ENCODE results near the gene ZNF598.

The ZNF598 gene

DNA sequence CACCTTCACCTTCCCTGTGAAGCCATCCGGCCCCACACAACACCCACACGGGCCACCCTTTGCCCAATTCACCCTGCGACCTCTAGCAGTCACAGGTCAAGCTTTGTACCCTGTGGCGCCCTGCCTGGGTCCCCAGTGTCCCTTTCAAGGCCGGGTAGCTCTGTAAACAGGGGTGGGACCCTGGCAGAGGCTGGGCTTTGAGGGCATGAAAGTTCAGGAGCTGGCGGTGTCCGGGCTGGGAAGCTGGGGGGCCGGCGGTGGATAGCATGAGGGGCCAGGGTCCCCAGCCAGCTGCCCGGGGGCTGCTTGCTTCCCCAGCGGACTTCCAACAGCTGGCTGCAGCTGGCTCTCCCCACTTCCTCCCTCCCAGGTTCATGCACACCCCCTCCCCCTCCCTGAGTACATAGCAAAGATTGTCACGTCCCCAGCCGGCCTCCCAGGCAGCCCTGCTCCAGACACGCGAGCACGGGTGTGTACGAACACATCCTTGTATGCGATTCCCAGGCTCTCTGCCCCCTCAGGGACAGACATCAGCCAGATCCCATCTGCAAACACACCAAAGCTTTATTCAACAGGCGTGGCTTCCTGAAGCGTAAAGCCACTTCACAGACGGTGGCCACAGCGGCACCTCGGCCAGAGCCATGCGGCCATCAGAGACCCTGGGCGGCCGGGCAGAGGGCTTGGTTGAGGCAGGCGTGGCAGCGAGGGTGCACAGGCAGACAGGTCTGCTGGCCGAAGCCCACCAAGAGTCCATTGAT, 29.8 kb upstream of the ZNF598 start:
- H3K27me3 ChIP-seq (ENCODE audit: insufficient read depth, low read length, poor library complexity): no peaks in the 10 kb centered on the region
- no peaks in the 10 kb centered on the region for H3K9me3 ChIP-seq (ENCODE audit: insufficient read depth, low read length, severe bottlenecking)
- H2AFZ ChIP-seq (ENCODE audit: low read depth, low read length): no peak overlapping the region
- no peaks in the 10 kb centered on the region for H3K4me1 ChIP-seq (ENCODE audit: insufficient read depth, low read length)
- peaks cover 14% of the 10 kb centered on the region for H3K36me3 ChIP-seq (ENCODE audit: insufficient read depth, low read length)
- no peak overlapping the region for H3K9ac ChIP-seq (ENCODE audit: low read depth, low read length)
- ATAC-seq (ENCODE audit: insufficient read depth, low read depth) (no peak), DNase-seq (no peak)
- 0 out of 2 replicates have a peak, but pooled peaks cover 2% of the 10 kb centered on the region for H4K20me1 ChIP-seq (ENCODE audit: insufficient read depth, low read length)
- H3K27ac ChIP-seq (ENCODE audit: low read length): no peak overlapping the region
- no peak overlapping the region for H3K4me2 ChIP-seq (ENCODE audit: insufficient read depth, low read length)
- no peak overlapping the region for H3K4me3 ChIP-seq (ENCODE audit: low read depth in 1 of 2, low read length in 2 of 2)
- no peaks in the 10 kb centered on the region for H3K79me2 ChIP-seq (ENCODE audit: insufficient read depth, low read length)
- no peak for TF ChIP-seq EZH2 (IDR thresholded peaks at IDR 0.05; ENCODE audit: borderline replicate concordance, low read depth, low read length, severe bottlenecking)
- TF ChIP-seq, protein P1, sequence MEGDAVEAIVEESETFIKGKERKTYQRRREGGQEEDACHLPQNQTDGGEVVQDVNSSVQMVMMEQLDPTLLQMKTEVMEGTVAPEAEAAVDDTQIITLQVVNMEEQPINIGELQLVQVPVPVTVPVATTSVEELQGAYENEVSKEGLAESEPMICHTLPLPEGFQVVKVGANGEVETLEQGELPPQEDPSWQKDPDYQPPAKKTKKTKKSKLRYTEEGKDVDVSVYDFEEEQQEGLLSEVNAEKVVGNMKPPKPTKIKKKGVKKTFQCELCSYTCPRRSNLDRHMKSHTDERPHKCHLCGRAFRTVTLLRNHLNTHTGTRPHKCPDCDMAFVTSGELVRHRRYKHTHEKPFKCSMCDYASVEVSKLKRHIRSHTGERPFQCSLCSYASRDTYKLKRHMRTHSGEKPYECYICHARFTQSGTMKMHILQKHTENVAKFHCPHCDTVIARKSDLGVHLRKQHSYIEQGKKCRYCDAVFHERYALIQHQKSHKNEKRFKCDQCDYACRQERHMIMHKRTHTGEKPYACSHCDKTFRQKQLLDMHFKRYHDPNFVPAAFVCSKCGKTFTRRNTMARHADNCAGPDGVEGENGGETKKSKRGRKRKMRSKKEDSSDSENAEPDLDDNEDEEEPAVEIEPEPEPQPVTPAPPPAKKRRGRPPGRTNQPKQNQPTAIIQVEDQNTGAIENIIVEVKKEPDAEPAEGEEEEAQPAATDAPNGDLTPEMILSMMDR (IDR thresholded peaks at IDR 0.05; ENCODE audit: borderline replicate concordance, extremely low read depth, low read length, poor library complexity, severe bottlenecking): no peak

DNA sequence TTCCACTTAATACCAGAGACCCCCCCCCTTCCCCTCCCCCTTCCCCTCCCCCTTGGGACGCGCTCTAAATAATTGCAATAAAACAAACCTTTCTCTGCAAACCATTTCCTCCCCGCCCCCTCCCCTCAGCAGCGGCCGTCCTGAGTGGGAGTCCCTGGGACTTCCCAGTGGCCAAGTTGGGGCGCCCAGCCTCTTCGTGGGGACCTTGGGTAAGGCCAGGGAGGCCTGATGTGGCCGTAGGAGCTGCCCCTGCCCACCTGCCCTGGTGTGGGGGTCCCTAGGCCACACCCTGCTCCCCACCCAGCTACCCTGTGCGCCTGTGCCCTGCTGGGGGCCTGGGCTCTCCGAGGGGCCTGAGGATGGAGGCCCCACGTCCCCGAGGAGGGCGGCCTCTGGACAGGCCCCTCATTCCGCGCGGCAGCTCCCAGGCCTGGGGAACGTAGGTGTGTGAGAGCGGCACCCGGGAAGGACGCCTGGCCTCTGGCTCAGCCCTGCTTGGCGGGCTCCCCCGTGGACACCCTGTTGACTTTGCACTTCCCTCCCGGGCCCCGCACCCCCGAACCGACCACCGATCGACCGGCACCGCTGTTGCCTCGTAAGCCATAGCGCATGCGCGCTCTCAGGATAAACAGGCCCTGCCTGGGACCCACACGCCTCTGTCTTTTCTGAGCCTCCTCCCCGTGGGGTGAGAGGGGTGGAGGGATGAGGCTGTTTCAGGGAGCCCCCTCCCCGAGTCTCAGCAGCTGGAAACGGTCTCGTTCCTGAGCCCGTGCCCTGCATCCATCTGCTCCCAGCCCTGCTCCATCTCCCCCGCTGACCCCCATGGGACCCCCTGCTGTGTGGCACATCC, 29.0 kb upstream of the ZNF598 start:
- Histone ChIP-seq H3K9ac (ENCODE audit: low read depth, low read length) (no peak overlapping the region), H4K20me1 (ENCODE audit: insufficient read depth, low read length) (0 out of 2 replicates have a peak, but pooled peaks cover 2% of the 10 kb centered on the region), H3K36me3 (ENCODE audit: insufficient read depth, low read length) (peaks cover 7% of the 10 kb centered on the region), H3K4me1 (ENCODE audit: insufficient read depth, low read length) (no peaks in the 10 kb centered on the region), H3K27ac (ENCODE audit: low read length) (no peak overlapping the region), H3K79me2 (ENCODE audit: insufficient read depth, low read length) (no peaks in the 10 kb centered on the region), H3K27me3 (ENCODE audit: insufficient read depth, low read length, poor library complexity) (no peaks in the 10 kb centered on the region), H3K9me3 (ENCODE audit: insufficient read depth, low read length, severe bottlenecking) (no peaks in the 10 kb centered on the region), H3K4me2 (ENCODE audit: insufficient read depth, low read length) (no peak overlapping the region), H3K4me3 (ENCODE audit: low read depth in 1 of 2, low read length in 2 of 2) (no peak overlapping the region), H2AFZ (ENCODE audit: low read depth, low read length) (no peak overlapping the region)
- TF ChIP-seq, protein P1 (IDR thresholded peaks at IDR 0.05; ENCODE audit: borderline replicate concordance, extremely low read depth, low read length, poor library complexity, severe bottlenecking): no peak
- TF ChIP-seq EZH2 (IDR thresholded peaks at IDR 0.05; ENCODE audit: borderline replicate concordance, low read depth, low read length, severe bottlenecking): no peak
- no peak for DNase-seq
- no peak for ATAC-seq (ENCODE audit: insufficient read depth, low read depth)

DNA sequence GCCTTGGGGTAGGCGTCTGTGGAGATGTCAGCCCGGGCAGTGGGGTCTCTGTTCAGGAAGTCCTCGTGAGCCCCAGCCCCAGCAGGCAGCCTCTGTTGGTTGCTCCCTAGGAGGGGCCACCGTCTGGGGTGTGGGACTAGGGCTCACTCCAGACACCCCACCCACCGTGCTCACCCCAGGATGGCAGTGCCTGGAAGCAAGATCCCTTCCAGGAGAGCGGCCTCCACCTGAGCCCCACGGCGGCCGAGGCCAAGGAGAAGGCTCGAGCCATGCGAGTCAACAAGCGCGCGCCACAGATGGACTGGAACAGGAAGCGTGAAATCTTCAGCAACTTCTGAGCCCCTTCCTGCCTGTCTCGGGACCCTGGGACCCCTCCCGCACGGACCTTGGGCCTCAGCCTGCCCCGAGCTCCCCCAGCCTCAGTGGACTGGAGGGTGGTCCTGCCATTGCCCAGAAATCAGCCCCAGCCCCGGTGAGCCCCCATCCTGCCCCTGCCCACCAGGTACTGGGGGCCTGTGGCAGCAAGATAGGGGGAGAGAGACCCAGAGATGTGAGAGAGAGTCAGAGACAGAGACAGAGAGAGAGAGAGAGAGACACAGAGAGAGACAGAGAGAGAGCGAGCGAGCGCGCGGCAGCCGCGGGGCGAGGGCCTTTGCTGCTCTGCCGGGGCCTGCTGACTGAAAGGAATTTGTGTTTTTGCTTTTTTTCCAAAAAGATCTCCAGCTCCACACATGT, 28.2 kb upstream of the ZNF598 start:
- Histone ChIP-seq H3K27me3 (ENCODE audit: insufficient read depth, low read length, poor library complexity) (no peaks in the 10 kb centered on the region), H2AFZ (ENCODE audit: low read depth, low read length) (no peak overlapping the region), H3K4me2 (ENCODE audit: insufficient read depth, low read length) (no peak overlapping the region), H3K9me3 (ENCODE audit: insufficient read depth, low read length, severe bottlenecking) (no peaks in the 10 kb centered on the region), H3K27ac (ENCODE audit: low read length) (no peak overlapping the region), H3K36me3 (ENCODE audit: insufficient read depth, low read length) (no peaks in the 10 kb centered on the region), H4K20me1 (ENCODE audit: insufficient read depth, low read length) (no peaks in the 10 kb centered on the region), H3K79me2 (ENCODE audit: insufficient read depth, low read length) (no peaks in the 10 kb centered on the region), H3K4me3 (ENCODE audit: low read depth in 1 of 2, low read length in 2 of 2) (no peak overlapping the region), H3K4me1 (ENCODE audit: insufficient read depth, low read length) (no peaks in the 10 kb centered on the region), H3K9ac (ENCODE audit: low read depth, low read length) (no peak overlapping the region)
- no peak for TF ChIP-seq EZH2 (IDR thresholded peaks at IDR 0.05; ENCODE audit: borderline replicate concordance, low read depth, low read length, severe bottlenecking)
- TF ChIP-seq, protein P1 (IDR thresholded peaks at IDR 0.05; ENCODE audit: borderline replicate concordance, extremely low read depth, low read length, poor library complexity, severe bottlenecking): no peak
- ATAC-seq (ENCODE audit: insufficient read depth, low read depth) (no peak), DNase-seq (no peak)

Measured in DND-41 (cell line).